ENCODE results near the gene CHN2.
A peak's percentile ranks its signal among the peaks of the same experiment; 100 is the strongest.
"Not testable (repeated sequence)": the region's sequence is repeated elsewhere in the genome, so short reads cannot be mapped to it uniquely, and the experiment has no call there.

The CHN2 gene

DNA sequence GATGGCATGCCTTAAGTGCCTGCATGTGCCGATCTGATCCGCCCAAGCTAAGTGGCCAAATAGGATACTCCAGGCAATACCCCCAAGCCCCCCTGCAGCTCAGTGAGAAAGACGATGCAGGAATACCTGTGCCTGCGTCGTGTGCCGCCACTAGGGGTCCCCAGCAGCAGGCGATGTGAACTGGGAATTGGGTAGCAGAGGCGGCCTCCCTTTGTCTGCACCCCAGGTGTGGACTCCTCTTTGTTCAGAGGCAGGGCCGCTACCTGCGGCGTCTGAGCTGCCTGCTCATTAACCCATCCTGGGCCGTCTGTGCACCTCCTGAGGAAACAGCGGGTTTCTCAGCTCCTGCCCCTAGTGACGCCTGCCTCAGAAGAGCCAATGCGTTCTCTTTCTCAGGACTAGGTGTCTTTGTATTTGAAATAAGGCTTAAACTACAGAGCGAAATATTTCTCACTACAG is 4.8 kb upstream of the CHN2 start:
- DNase-seq (peak; percentile 64), ATAC-seq (peak; percentile 44)

DNA sequence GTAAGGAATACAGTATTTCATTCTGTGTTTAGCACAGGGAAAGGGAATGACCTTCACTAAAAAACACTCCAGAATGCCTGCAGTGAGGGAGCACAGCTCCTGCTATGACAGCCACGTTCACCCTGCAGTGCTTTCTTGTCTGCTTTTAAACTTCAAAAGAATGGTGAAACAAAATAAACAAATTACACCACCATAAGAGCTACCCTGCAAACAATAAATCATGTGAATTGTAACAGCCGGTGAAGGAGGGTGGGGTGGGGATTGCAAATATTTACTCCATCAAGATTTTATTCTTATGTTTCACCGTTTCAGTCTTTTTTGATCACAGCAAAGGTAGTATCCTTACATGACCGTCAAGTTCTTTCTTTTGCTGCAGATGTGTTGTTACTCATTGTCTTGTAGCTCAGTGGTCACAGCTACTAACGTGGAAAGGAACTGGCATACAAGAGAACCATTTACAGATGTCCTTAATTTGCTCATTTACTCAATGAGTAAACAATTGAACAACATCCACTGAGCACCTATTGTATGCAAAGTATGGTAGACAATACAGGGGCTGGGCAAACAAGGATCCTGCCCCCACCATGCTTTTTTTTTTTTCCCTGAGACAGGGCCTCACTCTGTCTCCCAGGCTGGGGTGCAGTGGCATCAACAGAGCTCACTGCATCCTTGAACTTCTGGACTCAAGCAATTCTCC is 4.1 kb upstream of the CHN2 start:
- DNase-seq, result no peak
- ATAC-seq, result no peak

DNA sequence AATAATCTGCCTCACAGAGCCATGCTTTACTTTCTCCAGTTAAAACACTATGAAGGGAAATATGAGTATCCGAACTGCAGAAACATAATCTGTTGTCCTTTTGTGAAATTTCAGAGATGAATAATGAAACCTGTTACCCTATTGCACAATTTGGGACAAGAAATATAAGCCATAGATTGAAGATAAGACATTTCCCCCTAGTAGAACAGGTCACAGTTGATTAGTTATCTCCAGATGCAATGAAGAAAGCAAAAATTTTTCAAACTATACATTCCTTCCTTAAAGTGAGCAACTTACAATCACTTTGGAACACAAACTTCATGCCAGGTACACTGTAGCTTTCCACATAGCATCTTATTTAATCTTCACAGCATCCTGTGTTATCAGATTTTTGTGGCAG is 2.3 kb upstream of the CHN2 start:
- DNase-seq, result no peak
- ATAC-seq, result no peak

DNA sequence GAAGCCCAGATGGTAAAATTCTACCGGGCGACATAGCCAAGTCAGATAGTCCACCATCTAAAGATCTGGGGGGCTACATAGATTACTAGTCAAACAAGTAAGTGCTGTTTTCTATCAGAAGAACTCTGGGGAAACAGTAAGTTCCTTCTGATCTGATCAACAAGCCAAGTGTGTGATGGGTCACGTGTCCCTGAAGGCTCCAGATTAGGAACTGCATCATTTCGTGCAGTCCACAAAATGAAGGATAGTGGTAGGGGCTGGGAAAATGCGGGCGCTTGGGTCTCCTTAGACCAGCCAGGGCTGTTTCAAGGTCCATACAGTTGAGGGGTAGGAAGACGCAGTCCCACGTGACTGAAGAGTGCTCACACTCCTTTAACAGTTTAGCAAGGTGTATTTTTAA is 1.8 kb upstream of the CHN2 start:
- no peak for DNase-seq
- ATAC-seq, result no peak

DNA sequence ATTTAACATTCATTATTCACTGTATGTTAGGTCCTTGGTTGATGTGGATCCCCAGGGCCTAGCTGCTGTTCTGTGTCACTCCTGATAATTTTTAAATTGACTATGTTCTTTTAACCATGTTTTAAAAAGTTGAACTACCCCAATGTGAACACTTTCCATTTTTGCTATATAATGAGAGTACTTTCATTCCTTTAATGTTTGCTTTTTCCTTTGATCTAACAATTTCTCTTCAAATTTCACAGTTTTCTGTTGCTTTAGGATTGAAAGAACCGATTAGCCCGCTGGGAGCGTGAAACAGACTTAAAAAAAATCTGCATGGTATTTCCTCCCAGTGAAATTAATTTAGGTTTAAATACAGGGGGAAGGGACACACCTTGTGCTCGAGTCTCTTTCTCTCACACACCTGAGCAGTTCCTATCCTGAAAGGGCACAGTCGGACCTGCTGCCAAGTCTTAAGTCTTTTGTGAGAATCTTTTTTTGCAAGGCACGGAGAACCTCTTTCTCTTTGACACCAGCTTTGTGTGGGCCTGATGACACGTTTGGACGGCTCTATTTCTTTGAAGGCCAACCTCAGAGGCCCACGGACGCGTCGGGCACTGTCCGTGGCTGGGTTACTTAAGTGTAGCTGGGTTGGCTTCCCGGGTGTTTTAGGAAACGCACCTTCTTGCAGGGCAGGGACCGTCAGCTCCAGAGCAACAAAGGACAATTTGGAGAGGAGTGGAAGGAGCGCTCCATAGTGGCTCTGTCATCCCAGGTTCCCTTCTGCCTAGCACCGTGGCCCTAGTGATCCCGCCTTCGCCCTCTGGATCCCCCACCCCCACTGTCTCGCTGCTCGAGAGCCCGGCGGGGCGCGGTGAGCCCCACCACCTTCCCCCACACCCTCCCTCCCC is 1.0 kb upstream of the CHN2 start:
- no peak for DNase-seq

DNA sequence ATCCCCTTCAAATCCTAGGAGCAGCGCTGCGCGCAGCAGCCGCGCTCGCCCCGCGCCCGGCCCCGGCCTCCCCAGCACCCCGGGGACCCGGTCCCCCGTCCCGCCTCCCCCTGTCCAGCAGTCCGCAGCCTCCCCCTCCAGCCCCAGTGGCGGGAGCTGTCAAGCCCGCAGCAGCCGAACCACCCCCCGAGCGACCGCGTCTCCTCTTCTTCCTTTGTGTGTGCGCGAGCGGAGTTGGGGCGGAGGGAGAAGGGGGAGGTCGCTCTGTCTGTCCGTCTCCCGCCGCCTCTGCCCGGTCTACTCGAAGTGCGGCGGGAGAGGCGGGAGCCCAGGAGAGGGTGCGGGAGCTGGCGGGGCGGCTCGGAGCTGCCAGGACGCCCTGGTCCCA is 375 bp upstream of the CHN2 start:
- no peak for ATAC-seq
- peak; percentile 6 for DNase-seq

More for the DNA sequence above, 1.0 kb upstream of the CHN2 start:
- no peak for ATAC-seq

DNA sequence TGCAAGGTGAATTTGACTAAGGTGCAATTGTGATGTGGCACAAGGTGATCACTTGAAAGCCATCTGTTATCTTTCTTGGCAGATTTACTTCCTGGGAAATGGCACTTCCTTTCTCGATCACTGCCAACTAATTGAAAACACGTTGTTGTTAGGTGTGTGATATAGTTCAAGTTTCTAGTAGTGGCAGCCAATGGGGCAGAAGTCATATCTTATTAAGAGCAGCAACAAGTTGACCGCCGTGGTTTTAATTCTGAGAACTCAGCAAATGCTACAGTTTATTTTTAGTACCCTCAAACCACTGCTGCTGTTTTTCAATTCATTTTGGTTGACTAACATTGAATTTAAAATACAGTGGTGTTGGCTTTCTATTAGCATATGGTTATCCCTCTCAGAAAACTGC is 1.6 kb downstream of the CHN2 start:
- DNase-seq (no peak), ATAC-seq (peak; percentile 26)

DNA sequence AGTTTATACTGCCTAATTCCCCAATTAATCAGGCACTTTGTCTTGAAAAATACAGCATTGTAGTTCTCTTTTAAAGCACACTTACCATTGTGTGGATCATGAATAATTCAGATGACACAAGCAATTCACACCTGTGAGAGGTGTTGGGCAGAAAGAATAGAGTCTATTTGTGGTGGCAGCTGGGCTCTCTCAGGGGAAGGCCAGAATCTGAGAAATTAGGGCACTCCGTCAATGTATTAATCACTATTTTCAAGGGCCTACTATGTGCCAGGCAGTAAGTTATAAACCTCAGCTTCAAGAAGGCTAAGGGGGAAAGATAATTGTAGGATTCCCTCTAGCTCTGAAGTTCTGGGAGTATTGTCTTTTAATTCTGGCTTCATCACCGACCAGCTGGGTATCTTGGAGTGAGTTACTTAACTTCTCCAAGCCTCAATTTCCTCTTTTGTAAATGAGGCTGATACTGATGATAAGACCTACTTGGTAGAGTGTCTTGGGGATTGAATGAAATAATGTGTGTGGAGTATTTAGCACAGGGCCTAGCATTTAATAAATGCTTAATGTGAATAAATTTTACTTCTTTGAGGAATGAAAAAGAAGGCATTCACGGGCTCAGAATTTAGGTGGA is 2.5 kb downstream of the CHN2 start:
- no peak for ATAC-seq
- no peak for DNase-seq

DNA sequence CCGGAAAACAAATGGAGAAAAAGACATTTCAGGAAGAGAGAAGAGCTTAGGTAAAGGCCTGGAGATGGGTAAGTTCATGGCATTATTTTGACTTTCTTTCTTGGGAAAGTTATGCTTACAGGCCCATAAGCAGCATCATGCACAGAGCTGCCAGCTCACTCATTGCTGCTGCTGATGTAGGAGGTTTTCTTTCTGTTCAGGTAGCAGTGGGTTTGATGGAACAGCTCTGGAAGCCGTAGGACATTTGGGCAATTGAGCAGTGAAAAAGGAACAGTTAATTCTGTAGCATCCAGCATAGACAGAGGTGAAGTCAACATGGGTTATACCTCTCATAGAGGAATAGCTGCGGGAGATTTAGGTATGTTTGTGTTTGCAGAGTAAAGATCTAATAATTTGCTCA is 3.3 kb downstream of the CHN2 start:
- no peak for DNase-seq
- no peak for ATAC-seq

DNA sequence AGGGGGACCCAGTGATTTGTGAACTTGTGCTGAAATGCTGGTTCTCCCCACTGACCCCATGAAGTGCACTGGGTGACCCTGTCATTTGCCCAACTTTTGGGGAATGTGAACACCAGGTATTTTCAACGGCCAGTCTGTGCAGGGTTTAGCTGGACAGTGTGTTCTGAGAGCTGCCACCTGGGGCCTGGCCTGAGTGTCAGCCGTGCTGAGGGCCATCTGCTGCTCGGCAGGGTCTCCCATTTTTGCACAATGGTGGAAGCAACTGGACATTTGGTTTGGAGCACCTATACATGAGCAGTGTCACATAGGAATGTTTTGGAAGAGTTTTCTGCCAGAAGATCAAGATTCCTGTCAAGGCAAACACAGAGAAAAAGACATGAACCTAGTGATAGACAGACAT is 5.2 kb downstream of the CHN2 start:
- DNase-seq, result no peak
- ATAC-seq, result no peak

DNA sequence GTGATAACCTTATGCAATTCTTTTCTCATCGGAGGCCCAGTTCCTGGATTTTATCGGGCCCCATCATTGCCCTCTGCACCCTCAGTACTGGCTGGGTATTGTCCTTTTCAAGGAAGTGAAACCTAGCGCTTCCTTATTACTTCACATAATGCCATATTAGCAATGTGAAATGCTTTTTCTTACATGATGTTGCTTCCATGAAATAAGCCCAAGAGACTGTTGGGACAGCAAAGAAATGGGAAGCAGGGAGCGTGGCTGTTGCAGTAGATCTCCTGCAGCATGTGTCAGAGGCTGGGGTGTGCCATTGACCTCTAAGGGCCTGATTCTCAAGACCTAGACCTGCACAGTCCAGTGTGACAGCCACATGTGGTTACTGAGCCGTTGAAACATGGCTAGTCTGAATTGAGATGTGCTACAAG is 8.1 kb downstream of the CHN2 start:
- DNase-seq, result no peak
- ATAC-seq, result no peak

DNA sequence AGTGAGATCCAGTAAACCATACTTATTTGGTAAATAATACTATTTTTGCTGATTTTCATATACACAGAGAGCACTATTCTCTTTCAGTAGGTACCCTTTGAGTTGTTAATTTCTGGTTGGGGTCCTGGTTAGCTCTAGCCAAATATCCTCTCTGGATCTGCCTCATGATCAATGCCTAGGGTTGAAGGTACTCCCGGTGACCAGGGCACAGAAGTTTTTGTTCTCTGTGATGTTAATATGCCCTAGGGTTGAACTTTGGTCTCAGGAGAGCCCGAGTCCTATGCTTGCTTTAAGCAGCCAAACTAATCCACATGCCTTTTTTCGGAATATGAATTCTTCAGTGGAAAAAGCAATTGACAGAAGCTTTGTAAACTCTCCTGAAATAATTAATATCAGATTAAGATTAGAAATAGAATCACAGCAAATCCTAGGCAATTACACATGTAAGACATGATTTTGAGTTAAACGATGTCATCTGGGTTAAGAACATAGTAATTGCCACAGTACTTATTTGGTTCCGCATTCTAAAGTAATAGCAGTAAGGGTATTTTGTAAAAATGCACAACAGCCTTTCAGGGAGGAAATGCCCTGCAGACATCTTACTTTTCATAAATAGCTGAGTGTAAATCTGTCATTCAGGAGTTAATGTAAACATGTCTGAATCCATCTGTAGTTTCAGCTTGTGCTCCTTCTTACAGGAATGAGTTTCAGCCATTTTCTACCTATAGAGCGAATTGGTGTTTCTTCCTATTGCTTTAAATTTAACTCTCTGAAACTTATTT is 10.1 kb downstream of the CHN2 start:
- ATAC-seq (no peak), DNase-seq (no peak)

DNA sequence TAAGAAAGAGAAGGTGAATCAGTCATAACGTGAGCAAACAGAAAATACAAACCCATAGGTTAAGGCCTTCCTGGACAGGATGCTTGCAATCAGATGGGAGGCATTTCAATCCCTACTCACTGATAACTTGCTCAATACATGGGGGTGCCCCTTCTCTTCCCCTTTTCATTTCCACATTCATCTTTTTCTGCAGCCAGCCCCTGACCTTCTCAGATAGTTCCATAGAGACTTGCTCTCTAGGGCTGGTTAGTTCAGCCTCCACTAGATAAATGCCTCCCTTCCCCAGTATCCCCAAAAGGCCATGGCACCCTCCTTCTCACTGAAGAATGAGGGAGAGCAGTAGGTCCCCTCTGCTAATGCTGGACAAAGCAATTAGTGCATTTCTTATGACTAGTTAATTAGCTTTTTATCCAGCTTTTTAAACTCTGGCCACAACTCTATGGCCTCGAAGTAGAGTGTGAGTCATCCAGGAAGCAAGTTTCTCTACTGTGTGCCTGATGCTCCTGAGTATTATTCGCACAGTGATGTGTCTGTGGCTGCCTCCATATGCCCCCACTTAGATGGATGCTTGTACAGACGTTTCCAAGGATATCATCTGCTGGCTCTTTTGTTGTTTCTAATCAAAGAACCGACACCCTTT is 12.7 kb downstream of the CHN2 start:
- ATAC-seq (peak; percentile 77), DNase-seq (no peak)

DNA sequence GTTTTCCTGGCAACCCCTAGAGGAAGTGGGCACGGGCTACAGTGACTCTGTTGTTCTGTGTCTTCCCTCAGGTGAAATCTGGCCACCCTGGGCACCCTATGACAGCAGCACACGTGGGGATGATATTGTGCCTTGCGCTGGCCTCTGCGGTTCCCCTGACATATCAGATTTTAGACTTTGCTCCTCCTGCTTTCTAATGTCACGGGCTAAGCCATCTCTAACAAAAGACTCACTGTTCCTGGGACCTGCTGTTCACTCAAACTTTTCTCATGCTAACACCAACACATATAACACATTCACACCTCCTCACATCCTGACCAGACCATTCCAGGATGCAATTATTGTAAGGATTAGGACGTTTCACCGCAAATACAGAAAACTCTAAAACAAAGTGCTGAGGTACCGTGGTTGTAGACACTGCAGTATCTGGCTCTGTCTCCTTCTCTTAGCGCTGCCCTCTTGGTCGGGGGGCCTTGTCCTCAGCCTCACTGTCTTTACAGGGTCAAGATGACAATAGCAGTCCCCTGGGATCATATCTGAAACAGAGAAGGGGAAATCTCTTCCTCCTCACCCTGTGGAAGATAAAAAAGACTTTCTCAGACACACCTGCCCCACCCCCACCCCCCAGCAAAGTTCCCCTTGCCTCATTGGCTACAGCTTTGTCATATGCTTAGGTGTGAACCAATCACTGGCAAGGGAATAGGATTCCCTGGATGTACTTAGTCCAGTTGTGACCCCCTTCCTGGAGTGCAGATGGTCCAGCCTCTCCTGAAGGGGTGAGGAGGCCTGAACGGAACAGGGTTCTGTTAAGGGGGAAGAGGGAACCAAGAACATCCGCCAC is 14.1 kb downstream of the CHN2 start:
- no peak for DNase-seq
- peak; percentile 55 for ATAC-seq

DNA sequence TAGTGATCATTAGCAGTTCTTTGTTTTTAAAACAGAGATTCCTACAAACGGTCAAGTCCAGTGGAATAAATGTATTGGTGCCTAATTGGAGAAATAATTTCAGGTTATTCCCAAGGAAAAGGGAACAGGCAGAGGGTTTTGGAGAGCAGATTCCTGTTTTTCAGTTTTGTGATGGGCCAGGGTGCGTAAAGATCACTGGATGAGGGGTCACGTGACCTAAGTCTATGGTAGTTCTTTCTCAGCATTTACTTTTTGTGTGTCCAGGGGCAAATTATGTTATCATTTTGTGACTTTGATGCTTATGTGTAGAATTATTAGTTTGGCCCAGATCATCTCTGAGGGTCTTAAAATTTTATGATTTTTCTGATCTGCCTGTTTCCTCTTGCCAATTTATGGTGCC is 15.2 kb downstream of the CHN2 start:
- DNase-seq (no peak), ATAC-seq (no peak)

DNA sequence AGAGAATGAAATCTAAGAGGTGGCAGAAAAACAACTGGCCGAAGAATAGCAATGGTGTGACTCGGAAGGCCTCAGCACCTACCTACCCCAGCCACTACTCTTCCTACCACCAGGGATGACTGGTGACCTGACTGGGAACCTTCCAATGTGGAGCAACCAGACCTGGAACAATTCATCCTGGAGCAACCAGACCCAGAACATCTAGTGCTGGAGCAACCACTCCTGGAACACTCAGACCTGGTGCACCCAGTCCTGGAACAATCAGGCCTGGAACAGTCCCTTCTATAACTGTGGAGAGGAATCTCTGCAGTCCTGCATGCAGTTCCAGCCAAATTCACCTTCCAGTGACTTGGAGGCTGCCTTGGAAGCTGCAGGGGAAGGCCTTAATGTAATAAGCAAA is 18.2 kb downstream of the CHN2 start:
- not testable (repeated sequence) for ATAC-seq, DNase-seq

DNA sequence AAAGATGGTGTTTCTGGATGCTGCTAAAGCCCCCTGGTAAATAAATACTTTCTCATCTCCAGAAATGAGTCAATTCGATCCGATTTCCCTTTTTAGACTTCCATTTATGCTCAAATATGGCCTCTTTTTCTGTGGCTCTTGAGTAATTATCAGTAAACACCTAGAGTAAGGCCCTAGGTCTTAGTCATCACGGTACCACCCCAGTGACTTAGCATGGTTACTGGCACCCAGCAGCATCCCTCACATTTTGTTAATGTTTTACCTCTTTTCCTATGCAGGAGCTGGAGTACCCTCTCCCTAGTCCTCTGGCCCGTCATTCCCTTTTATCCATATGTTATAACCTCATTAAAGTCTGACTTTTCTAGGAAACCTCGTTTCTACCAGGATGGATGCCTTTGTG is 19.5 kb downstream of the CHN2 start:
- no peak for DNase-seq
- no peak for ATAC-seq

DNA sequence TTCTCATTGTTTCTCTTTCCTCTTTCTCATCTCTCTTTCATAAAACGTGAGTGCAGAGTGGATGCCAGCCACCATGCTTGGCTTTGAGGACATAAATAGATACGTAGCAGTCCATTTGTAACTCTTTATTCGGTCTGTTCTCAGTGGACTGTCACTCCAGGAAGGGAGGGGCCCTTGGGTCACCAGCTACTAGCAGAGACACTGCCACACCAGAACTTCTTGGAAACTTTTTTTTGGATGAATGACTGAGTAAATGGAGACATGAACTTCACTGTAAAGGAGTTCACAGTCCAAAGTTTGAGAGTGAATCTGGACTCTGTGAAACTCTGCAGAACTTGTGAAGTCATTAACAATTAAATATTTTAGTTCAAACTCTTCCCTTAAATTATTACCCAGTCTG is 20.2 kb downstream of the CHN2 start:
- DNase-seq (no peak), ATAC-seq (no peak)

DNA sequence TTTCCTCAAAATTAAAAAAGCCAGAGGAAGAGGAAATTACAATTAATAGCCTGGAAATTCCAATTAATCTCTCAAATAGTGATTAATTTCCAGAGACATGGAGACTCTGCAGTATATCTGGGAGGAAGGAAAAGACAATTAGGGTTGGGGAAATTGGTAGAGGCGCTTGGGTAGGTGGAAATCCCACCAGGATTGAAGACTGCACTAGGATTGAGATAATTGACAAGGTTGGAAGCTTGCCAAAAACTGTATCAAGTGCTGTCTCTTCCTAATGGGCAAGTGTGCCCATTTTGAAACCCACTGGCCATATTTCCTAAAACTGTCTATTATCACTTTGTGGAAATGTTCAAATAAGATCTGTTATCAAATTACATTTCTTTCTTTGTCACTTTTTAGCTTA is 21.6 kb downstream of the CHN2 start:
- no peak for ATAC-seq
- no peak for DNase-seq

DNA sequence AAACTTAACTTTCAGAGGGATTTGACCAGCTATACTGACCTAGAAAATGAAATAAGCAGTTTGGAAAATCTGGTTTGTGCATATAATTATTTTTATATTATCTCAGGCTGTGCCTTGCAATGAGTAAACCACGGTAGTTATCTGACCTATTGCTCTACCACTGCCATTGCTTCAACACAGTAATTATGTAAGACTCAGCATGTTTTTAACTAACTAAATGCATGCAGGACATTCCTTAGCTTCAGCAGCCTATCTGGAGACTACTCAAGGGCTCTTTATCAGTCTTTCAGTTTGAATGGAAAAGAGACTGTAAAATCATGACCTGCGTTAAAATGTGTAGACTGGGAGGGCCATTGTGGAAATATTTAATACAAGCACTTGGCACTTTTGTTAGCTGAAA is 22.5 kb downstream of the CHN2 start:
- DNase-seq, result no peak
- no peak for ATAC-seq

DNA sequence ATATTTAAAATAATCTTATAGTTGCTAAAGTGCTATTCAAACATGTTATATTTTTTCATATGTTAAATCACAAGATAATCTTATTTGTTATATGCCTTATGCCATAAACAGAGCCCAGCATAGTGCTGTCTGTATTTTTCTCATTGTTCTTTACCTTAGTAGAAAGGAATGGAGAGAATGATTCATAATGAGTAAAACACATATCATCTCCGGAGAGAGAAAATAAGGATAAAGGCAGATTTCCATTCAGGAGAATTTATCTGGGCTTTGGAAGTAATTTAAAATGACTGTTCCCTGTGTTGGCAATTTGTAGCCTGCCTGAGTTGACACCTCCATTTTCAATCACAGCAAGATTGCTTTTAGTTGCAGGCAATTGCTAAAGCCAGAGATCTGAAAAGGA is 30.2 kb downstream of the CHN2 start:
- ATAC-seq (no peak), DNase-seq (no peak)
